ENCODE measurements around the gene SP140.
"Not testable (repeated sequence)": the region's sequence is repeated elsewhere in the genome, so short reads cannot be mapped to it uniquely, and the experiment has no call there.

The SP140 gene

GRCh38 chr2:230266638-230267037 is 41.1 kb downstream of the SP140 start:
- H3K4me3 ChIP-seq (ENCODE audit: low read depth, low read length) = no peak overlapping the region

DNA sequence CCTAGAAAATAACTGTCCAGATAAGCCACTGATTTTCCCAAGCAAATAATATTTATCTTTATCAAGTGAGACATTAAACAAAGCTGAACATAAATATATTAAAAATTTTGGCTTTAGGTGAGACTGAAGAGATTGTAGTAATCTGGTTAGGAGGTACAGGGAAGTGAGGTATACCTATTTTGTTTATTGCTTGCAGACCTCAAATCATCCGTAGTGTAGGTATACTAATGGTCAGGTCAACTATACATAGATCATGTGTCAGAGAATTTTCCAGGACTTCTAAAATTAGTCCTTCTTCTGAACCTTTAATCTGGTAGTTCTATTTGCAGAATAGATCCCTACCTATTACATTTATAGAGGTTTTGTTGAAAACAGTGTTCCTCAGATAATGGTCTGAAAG is 41.5 kb downstream of the SP140 start:
- no peak for TF ChIP-seq CTCF (IDR thresholded peaks at IDR 0.05; ENCODE audit: borderline replicate concordance, insufficient read depth, low read depth, low read length)
- H3K4me3 ChIP-seq (ENCODE audit: low read depth, low read length) = no peak overlapping the region

More at GRCh38 chr2:230266638-230267037, 41.1 kb downstream of the SP140 start:
- no peak for TF ChIP-seq CTCF (IDR thresholded peaks at IDR 0.05; ENCODE audit: borderline replicate concordance, insufficient read depth, low read depth, low read length)

GRCh38 chr2:230267556-230267955 is 42.0 kb downstream of the SP140 start:
- H3K4me3 ChIP-seq (ENCODE audit: low read depth, low read length) = no peak overlapping the region
- TF ChIP-seq CTCF (IDR thresholded peaks at IDR 0.05; ENCODE audit: borderline replicate concordance, insufficient read depth, low read depth, low read length) = no peak

- no peak overlapping the region for H3K4me3 ChIP-seq (ENCODE audit: low read depth, low read length)
- TF ChIP-seq CTCF (IDR thresholded peaks at IDR 0.05; ENCODE audit: borderline replicate concordance, insufficient read depth, low read depth, low read length) = no peak
Measured at GRCh38 chr2:230268606-230269243, 43.2 kb downstream of the SP140 start.

DNA sequence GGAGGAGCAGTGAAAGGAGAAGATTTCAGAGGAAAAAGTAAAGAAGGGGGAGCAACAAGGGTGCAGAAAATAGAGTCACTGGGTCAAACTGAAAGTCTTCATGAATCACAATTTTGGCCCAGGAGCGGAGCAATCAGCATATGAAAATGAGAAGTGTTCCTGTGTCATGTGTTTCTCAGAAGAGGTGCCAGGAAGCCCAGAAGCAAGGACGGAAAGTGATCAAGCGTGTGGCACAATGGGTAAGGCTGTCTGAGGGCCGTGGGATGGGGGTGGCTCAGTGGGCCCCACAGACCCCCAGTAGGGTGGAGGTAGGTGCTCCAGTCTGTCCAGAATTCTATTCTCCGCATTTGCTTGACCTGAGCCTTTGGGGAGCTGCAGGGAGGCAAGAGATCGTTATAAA is 44.2 kb downstream of the SP140 start:
- H3K4me3 ChIP-seq (ENCODE audit: low read depth, low read length) = no peak overlapping the region

DNA sequence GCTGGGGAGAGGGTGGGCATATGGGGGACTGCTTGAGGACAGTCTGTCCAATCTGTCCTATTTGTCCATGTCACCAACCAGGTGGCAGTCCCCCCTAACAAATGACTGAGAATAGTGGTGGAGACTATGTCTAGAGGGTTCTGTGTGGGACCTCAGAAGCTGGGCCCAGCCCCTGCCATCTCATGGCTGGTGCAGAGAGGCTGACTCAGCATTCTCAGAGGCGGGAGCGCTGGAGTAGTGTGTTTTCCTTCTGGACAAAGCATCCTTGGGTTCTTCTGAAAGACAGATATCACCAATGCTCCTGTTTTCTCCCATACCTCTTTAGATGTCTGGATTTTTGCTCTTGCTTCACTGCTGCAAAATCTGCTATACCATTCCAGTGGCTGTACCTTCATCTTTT is 57.4 kb downstream of the SP140 start:
- no peak for TF ChIP-seq CTCF (IDR thresholded peaks at IDR 0.05; ENCODE audit: borderline replicate concordance, insufficient read depth, low read depth, low read length)

More for the DNA sequence above, 44.2 kb downstream of the SP140 start:
- TF ChIP-seq CTCF (IDR thresholded peaks at IDR 0.05; ENCODE audit: borderline replicate concordance, insufficient read depth, low read depth, low read length) = no peak

DNA sequence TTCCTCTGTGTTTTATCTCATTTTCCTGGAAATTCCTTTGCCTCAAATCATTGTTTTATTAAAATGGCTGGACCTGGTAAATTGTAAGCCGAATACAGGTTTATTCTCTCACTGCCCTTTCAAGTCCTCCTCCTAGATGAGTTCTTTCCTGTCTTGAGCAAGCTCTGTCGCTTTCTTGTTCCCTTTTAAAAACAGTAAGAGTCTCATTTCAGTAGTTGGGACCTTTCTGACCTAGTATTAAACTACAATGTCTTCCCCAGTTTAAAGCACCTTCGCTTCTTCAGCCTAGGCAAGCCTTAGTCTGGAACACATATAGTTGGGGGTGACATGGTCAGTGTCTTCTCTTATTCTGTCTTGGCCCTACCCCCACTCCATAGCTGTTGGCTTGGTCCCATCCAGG is 60.5 kb downstream of the SP140 start:
- no peak overlapping the region for H3K4me3 ChIP-seq (ENCODE audit: low read depth, low read length)
- no peak for TF ChIP-seq CTCF (IDR thresholded peaks at IDR 0.05; ENCODE audit: borderline replicate concordance, insufficient read depth, low read depth, low read length)

More for the DNA sequence above, 57.4 kb downstream of the SP140 start:
- no peak overlapping the region for H3K4me3 ChIP-seq (ENCODE audit: low read depth, low read length)

DNA sequence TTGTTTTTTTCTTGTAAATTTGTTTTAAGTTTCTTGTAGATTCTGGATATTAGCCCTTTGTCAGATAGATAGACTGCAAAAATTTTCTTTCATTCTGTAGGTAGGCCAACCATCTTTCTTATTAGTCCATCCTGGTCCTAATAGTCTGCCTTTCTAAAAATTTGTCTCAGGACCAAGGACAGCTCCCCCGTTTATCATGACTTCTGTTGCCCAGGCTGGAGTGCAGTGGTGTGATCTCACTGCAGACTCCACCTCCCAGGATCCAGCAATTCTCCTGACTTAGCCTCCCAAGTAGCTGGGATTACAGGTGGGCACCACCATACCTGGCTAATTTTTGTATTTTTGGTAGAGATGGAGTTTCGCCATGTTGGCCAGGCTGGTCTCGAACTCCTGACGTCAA is 63.8 kb downstream of the SP140 start:
- not testable (repeated sequence) for H3K4me3 ChIP-seq (ENCODE audit: low read depth, low read length)
